Lower leg skin (tissue), 3 donors: ENCODE data around the gene TCEANC2.

ENCODE experiments used
- CTCF ChIP-seq, 3 donors: fragments of 450-650 bp; IDR thresholded peaks; one replicate each; pipeline ENCODE4 v1.5.1; 2016; ENCODE audit warnings: antibody characterized with exemption in 3 of 3, mild to moderate bottlenecking in 3 of 3, moderate library complexity in 2 of 3
- POLR2A ChIP-seq, 2 donors: fragments of 450-650 bp; IDR thresholded peaks; one replicate each; pipeline ENCODE4 v1.6.1; 2016 to 2017; ENCODE audit warnings: antibody characterized with exemption in 2 of 2, mild to moderate bottlenecking in 1 of 2, moderate library complexity in 1 of 2

DNA sequence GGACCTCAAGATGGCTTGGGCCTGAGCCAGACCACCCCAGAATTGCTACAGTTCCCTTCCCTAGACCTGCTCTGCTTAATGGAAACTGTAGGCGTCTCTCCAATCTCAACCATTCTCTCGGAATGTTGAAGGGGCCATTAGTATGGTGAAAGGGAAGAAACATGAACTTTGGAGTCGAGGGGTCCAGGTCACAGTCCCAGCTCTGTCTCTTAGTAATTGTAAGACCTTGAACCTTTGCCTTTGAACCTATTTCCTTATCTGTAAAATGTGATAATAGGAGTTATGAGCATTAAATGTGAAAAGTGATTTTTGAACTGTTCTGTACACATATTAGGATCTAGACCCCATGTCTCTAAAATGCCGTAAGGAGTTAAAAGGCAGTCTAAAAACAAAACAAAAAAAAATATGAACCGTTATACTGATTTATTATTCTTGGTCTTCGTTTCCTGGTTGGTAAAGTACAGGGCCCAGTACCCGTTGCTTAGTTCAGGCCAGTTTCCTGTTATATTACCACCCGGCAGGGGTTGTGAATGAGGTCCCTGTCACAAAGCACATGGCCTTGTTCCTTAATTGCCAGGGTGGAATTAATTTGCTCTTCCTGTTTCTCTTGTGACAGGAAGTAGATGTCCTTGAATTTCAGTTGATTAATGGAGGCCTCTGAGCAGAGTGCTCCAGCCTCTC is 42.3 kb downstream of the TCEANC2 start:
- TF ChIP-seq CTCF (IDR thresholded peaks at IDR 0.05) = no peak
- no peak for TF ChIP-seq POLR2A (IDR thresholded peaks at IDR 0.05)
